NCI-H774 (cell line): ENCODE results near the gene OR5K1.

Experiments
- DNase-seq: peaks from one replicate; lab custom pipeline; 2025; lab: John Stamatoyannopoulos, UW

Gene OR5K1

GRCh38 chr3:98462901-98463300 is at the start of gene OR5K1:
TSS of gene OR5K1 (plus strand) at chr3:98463201. CDS start at chr3:98469577, 6,376 bp downstream.
- DNase-seq: no peak

- no peak for DNase-seq
Observed at GRCh38 chr3:98432575-98432974, 30.4 kb upstream of the OR5K1 start.

- DNase-seq: no peak
Observed at GRCh38 chr3:98433764-98434163, 29.2 kb upstream of the OR5K1 start.

- DNase-seq: no peak
Observed at GRCh38 chr3:98434412-98434811, 28.6 kb upstream of the OR5K1 start.

- DNase-seq: no peak
Observed at GRCh38 chr3:98440283-98440682, 22.7 kb upstream of the OR5K1 start.

GRCh38 chr3:98445949-98446406 is 17.0 kb upstream of the OR5K1 start:
- no peak for DNase-seq

- no peak for DNase-seq
Observed at GRCh38 chr3:98449606-98450193, 13.3 kb upstream of the OR5K1 start.

GRCh38 chr3:98450372-98450771 is 12.6 kb upstream of the OR5K1 start:
- DNase-seq: no peak

GRCh38 chr3:98453827-98454226 is 9.2 kb upstream of the OR5K1 start:
- DNase-seq: no peak

GRCh38 chr3:98454929-98455328 is 8.1 kb upstream of the OR5K1 start:
- no peak for DNase-seq

- DNase-seq: no peak
Observed at GRCh38 chr3:98457543-98457942, 5.5 kb upstream of the OR5K1 start.

- no peak for DNase-seq
Observed at GRCh38 chr3:98460220-98460619, 2.8 kb upstream of the OR5K1 start.

- DNase-seq: no peak
Observed at GRCh38 chr3:98482717-98483482, 19.9 kb downstream of the OR5K1 start.

- no peak for DNase-seq
Observed at GRCh38 chr3:98483626-98484025, 20.6 kb downstream of the OR5K1 start.

GRCh38 chr3:98497381-98497780 is 34.4 kb downstream of the OR5K1 start, which contains the start of gene OR5K2:
TSS of gene OR5K2 (plus strand) at chr3:98497681. CDS start at chr3:98497681, 0 bp downstream.
- DNase-seq: no peak

- DNase-seq: peak; percentile 27
Observed at GRCh38 chr3:98500019-98500418, 37.0 kb downstream of the OR5K1 start.

- no peak for DNase-seq
Observed at GRCh38 chr3:98501270-98501669, 38.3 kb downstream of the OR5K1 start.

GRCh38 chr3:98501863-98502576 is 39.0 kb downstream of the OR5K1 start:
- DNase-seq: no peak

- no peak for DNase-seq
Observed at GRCh38 chr3:98504539-98504938, 41.5 kb downstream of the OR5K1 start.

- DNase-seq: no peak
Observed at GRCh38 chr3:98508582-98508981, 45.6 kb downstream of the OR5K1 start.

- DNase-seq: no peak
Observed at GRCh38 chr3:98512576-98512975, 49.6 kb downstream of the OR5K1 start.

- DNase-seq: no peak
Observed at GRCh38 chr3:98513091-98513511, 50.1 kb downstream of the OR5K1 start.

- no peak for DNase-seq
Observed at GRCh38 chr3:98513736-98514135, 50.7 kb downstream of the OR5K1 start.
